H1 (cell line): ENCODE measurements around the gene TEX264. TPM values are rescaled to one million over a fixed set of nuclear protein-coding genes. Genes with fewer than 3 reads are reported as not detected.

Experiments used
- CTCF ChIA-PET: fragments of 300-600 bp; sonication (Branson Sonifier 250); formaldehyde crosslinking; loops from one replicate; lab custom pipeline; 2021; ENCODE audit not compliant: partially characterized antibody; lab: Charles Lee
- POLR2A ChIA-PET: fragments of 300-600 bp; sonication (Branson Sonifier 250); formaldehyde crosslinking; loops from one replicate; lab custom pipeline; 2021; ENCODE audit warnings: inconsistent platforms; ENCODE audit not compliant: partially characterized antibody; lab: Charles Lee
- DNase-seq, 2 experiments: peaks; one replicate each; pipeline versions ENCODE4 v3.0.0 to v3.0.0-alpha.2; 2010 to 2022; ENCODE audit warnings: low spot score in 2 of 2, low read depth in 1 of 2, mixed read lengths in 1 of 2
- FAIRE-seq: peaks from 2 replicates; lab custom pipeline; 2011; peaks lifted over from hg19 to GRCh38; lab: Jason Lieb, UNC
- H2AFZ ChIP-seq: 2 replicates; pipeline ENCODE4 v1.8.1; 2012; ENCODE audit warnings: low read length, inconsistent platforms
- H2AK5ac ChIP-seq: 2 replicates; pipeline ENCODE4 v1.6.1; 2013; ENCODE audit warnings: low read depth, low read length
- H2BK120ac ChIP-seq: replicated peaks from 2 replicates; pipeline ENCODE3; 2013; ENCODE audit warnings: low read depth, low read length, inconsistent platforms
- H2BK12ac ChIP-seq: 2 replicates; pipeline ENCODE4 v1.6.1; 2013; ENCODE audit warnings: low read depth, low read length
- H2BK15ac ChIP-seq: 2 replicates; pipeline ENCODE4 v1.6.1; 2013; ENCODE audit warnings: low read length
- H2BK20ac ChIP-seq: 2 replicates; pipeline ENCODE4 v1.6.1; 2013; ENCODE audit warnings: low read length
- H2BK5ac ChIP-seq: 2 replicates; pipeline ENCODE4 v1.6.1; 2013; ENCODE audit warnings: low read depth, low read length
- H3K14ac ChIP-seq: 2 replicates; pipeline ENCODE4 v1.6.1; 2013; ENCODE audit warnings: inconsistent platforms; ENCODE audit not compliant: insufficient read length
- H3K18ac ChIP-seq: 2 replicates; pipeline ENCODE4 v1.6.1; 2013; ENCODE audit warnings: low read length; ENCODE audit errors: extremely low read depth
- H3K23ac ChIP-seq: 2 replicates; pipeline ENCODE4 v1.6.1; 2013; ENCODE audit warnings: inconsistent platforms; ENCODE audit not compliant: insufficient read length
- H3K23me2 ChIP-seq: 2 replicates; pipeline ENCODE4 v1.6.1; 2013; ENCODE audit warnings: low read depth, low read length
- H3K27ac ChIP-seq: 2 replicates; pipeline ENCODE4 v1.6.1; 2011; ENCODE audit warnings: low read depth, low read length, inconsistent platforms
- H3K27me3 ChIP-seq, 4 experiments: replicated peaks in 1 of 4; 1 replicate in 1 of 4; 2 replicates in 3 of 4; pipeline versions ENCODE4 v1.6.1 to v1.8.1; 2011 to 2013; ENCODE audit warnings: low read length in 3 of 4, mild to moderate bottlenecking in 3 of 4, inconsistent platforms in 2 of 4, mixed read lengths in 2 of 4, moderate library complexity in 1 of 4; ENCODE audit not compliant: control insufficient read depth in 3 of 4, insufficient read depth in 3 of 4; ENCODE audit errors: extremely low read depth in 1 of 4
- H3K36me3 ChIP-seq, 4 experiments: 2 replicates each; pipeline versions ENCODE4 v1.6.1 to v1.8.1; 2011 to 2013; ENCODE audit warnings: mild to moderate bottlenecking in 4 of 4, low read length in 3 of 4, moderate library complexity in 2 of 4, control low read depth in 1 of 4, inconsistent platforms in 1 of 4; ENCODE audit not compliant: insufficient read depth in 4 of 4, control insufficient read depth in 2 of 4
- H3K4ac ChIP-seq: replicated peaks from 2 replicates; pipeline ENCODE3; 2013; ENCODE audit warnings: low read length, low read depth, mixed read lengths, inconsistent platforms; ENCODE audit not compliant: insufficient read length
- H3K4me1 ChIP-seq, 4 experiments: replicated peaks in 1 of 4; 1 replicate in 1 of 4; 2 replicates in 3 of 4; pipeline versions ENCODE4 v1.6.1 to v1.8.1; 2011 to 2013; ENCODE audit warnings: low read length in 3 of 4, inconsistent platforms in 2 of 4, mixed read lengths in 1 of 4; ENCODE audit not compliant: insufficient read depth in 4 of 4, control insufficient read depth in 3 of 4
- H3K4me2 ChIP-seq, 2 experiments: 2 replicates each; pipeline versions ENCODE4 v1.6.1 to v1.8.1; 2011 to 2013; ENCODE audit warnings: low read depth in 2 of 2, low read length in 2 of 2, control low read depth in 1 of 2, inconsistent platforms in 1 of 2, mild to moderate bottlenecking in 1 of 2; ENCODE audit not compliant: insufficient read depth in 1 of 2
- H3K4me3 ChIP-seq, 4 experiments: fragments of 200-600, 300-600 bp in 1 of 4; sonication (generic), shearing (Covaris generic), sonication (Bioruptor Twin) in 1 of 4; 2 replicates each; pipeline versions ENCODE4 v1.5.1 to v1.8.1; 2011 to 2016; ENCODE audit warnings: low read length in 4 of 4, low read depth in 3 of 4, control low read depth in 2 of 4, inconsistent platforms in 2 of 4, mild to moderate bottlenecking in 2 of 4, mixed read lengths in 1 of 4, moderate library complexity in 1 of 4; ENCODE audit not compliant: insufficient read depth in 2 of 4; ENCODE audit errors: extremely low read depth in 1 of 4
- H3K56ac ChIP-seq: replicated peaks from 2 replicates; pipeline ENCODE3; 2013; ENCODE audit warnings: low read depth, mild to moderate bottlenecking, mixed read lengths, low read length, inconsistent platforms; ENCODE audit not compliant: insufficient read length
- H3K79me1 ChIP-seq: 2 replicates; pipeline ENCODE4 v1.6.1; 2013; ENCODE audit warnings: low read depth, low read length, control low read depth
- H3K79me2 ChIP-seq, 2 experiments: 2 replicates each; pipeline versions ENCODE4 v1.6.1 to v1.8.1; 2012 to 2013; ENCODE audit warnings: low read length in 2 of 2, mild to moderate bottlenecking in 2 of 2, inconsistent platforms in 1 of 2; ENCODE audit not compliant: insufficient read depth in 2 of 2, control insufficient read depth in 1 of 2
- H3K9ac ChIP-seq, 4 experiments: replicated peaks in 1 of 4; 1 replicate in 1 of 4; 2 replicates in 3 of 4; pipeline versions ENCODE4 v1.6.1 to v1.8.1; 2011 to 2013; ENCODE audit warnings: low read depth in 3 of 4, low read length in 3 of 4, control low read depth in 2 of 4, mild to moderate bottlenecking in 2 of 4, moderate library complexity in 2 of 4, inconsistent platforms in 1 of 4; ENCODE audit errors: extremely low read depth in 1 of 4
- H3K9me3 ChIP-seq, 2 experiments: 2 replicates each; pipeline versions ENCODE4 v1.6.1 to v1.8.1; 2012 to 2013; ENCODE audit warnings: mild to moderate bottlenecking in 2 of 2, moderate library complexity in 2 of 2, control low read depth in 1 of 2, inconsistent platforms in 1 of 2, low read depth in 1 of 2, low read length in 1 of 2, mixed read lengths in 1 of 2; ENCODE audit not compliant: insufficient read depth in 2 of 2
- H4K20me1 ChIP-seq, 2 experiments: replicated peaks in 1 of 2; 2 replicates each; pipeline versions ENCODE3 to v1.8.1; 2011 to 2013; ENCODE audit warnings: inconsistent platforms in 2 of 2, low read length in 2 of 2, mild to moderate bottlenecking in 1 of 2; ENCODE audit not compliant: insufficient read depth in 2 of 2, control insufficient read depth in 1 of 2
- H4K5ac ChIP-seq: 2 replicates; pipeline ENCODE4 v1.6.1; 2013; ENCODE audit warnings: low read length, low read depth, mixed read lengths, inconsistent platforms; ENCODE audit not compliant: insufficient read length
- H4K8ac ChIP-seq: 2 replicates; pipeline ENCODE4 v1.8.0; 2013; ENCODE audit warnings: mild to moderate bottlenecking, moderate library complexity, low read length, inconsistent platforms; ENCODE audit not compliant: insufficient read depth; ENCODE audit errors: extremely low read depth
- H4K91ac ChIP-seq: replicated peaks from 2 replicates; pipeline ENCODE3; 2013; ENCODE audit warnings: low read length, mixed read lengths, inconsistent platforms; ENCODE audit not compliant: insufficient read length
- BCL11A ChIP-seq, 2 experiments: IDR thresholded peaks; one replicate each; pipeline ENCODE4 v1.6.1; 2011; ENCODE audit warnings: low read depth in 2 of 2, low read length in 2 of 2, mild to moderate bottlenecking in 2 of 2
- CHD1 ChIP-seq: IDR thresholded peaks from 2 replicates; pipeline ENCODE4 v1.6.1; 2012; ENCODE audit warnings: low read depth, low read length, improper control_type of control experiment
- CHD2 ChIP-seq: IDR thresholded peaks from 2 replicates; pipeline ENCODE4 v1.6.1; 2012; ENCODE audit warnings: low read length, improper control_type of control experiment
- CTBP2 ChIP-seq: IDR thresholded peaks from 2 replicates; pipeline ENCODE4 v1.7.0; 2011; ENCODE audit warnings: borderline replicate concordance, mild to moderate bottlenecking, moderate library complexity, mixed read lengths, low read length; ENCODE audit not compliant: insufficient read depth, insufficient read length
- NRF1 ChIP-seq: IDR thresholded peaks from 2 replicates; pipeline ENCODE4 v1.6.1; 2011; ENCODE audit warnings: mild to moderate bottlenecking, low read depth, low read length, improper control_type of control experiment
- POLR2AphosphoS5 ChIP-seq: IDR thresholded peaks from 2 replicates; pipeline ENCODE4 v1.6.1; 2011; ENCODE audit warnings: low read depth, low read length
- SIX5 ChIP-seq: IDR thresholded peaks from 2 replicates; pipeline ENCODE4 v1.6.1; 2011; ENCODE audit warnings: mild to moderate bottlenecking, low read depth, low read length
- SP1 ChIP-seq: IDR thresholded peaks from 2 replicates; pipeline ENCODE4 v1.6.1; 2011; ENCODE audit warnings: low read depth, low read length
- TCF12 ChIP-seq: IDR thresholded peaks from 2 replicates; pipeline ENCODE4 v1.6.1; 2011; ENCODE audit warnings: low read depth, mild to moderate bottlenecking, low read length
- WGBS, 2 experiments: shearing (Covaris generic) in 1 of 2; methylation state at CpG; one replicate each; pipeline versions ENCODE4 v1.1.6 to v1.1.7; 2013 to 2015; ENCODE audit warnings: low lambda C conversion rate in 2 of 2, mixed read lengths in 2 of 2, inconsistent platforms in 1 of 2, low coverage in 1 of 2, missing lambda C conversion rate in 1 of 2; ENCODE audit not compliant: insufficient replicate concordance in 2 of 2, insufficient coverage in 1 of 2, insufficient read length in 1 of 2; ENCODE audit errors: extremely low coverage in 1 of 2, missing lambda C conversion rate in 1 of 2; 5-methylcytosine and 5-hydroxymethylcytosine counted together
- polyA plus RNA-seq, 7 experiments: library from polyadenylated mRNA; depleted of rRNA in 3 of 7; stranded (reverse) in 5 of 7; unstranded in 2 of 7; fragments of >200 nt in 5 of 7; fragments of 200-250 nt in 2 of 7; gene quantifications; 1 replicate in 5 of 7; 2 replicates in 1 of 7; 4 replicates in 1 of 7; pipeline versions ENCODE4 v1.2.1 to v1.2.3, GENCODE V29; 2011 to 2013; ENCODE audit warnings: missing spikeins in 2 of 7, mixed read lengths in 2 of 7
- total RNA-seq: library from RNA; stranded (reverse); fragmentation: NEBNext Ultra II Directional; extraction: Animal tissue kit (Norgen Biotek cat#: 25700); gene quantifications from 2 replicates; pipeline ENCODE4 v1.2.1, GENCODE V29; 2021

TEX264 gene
- total and polyA plus RNA-seq, 2 of the 8 experiments (the other 6 are each of a cell fraction or from before 2014, with no cell fraction given) = 11.2 to 35.6 TPM

DNA sequence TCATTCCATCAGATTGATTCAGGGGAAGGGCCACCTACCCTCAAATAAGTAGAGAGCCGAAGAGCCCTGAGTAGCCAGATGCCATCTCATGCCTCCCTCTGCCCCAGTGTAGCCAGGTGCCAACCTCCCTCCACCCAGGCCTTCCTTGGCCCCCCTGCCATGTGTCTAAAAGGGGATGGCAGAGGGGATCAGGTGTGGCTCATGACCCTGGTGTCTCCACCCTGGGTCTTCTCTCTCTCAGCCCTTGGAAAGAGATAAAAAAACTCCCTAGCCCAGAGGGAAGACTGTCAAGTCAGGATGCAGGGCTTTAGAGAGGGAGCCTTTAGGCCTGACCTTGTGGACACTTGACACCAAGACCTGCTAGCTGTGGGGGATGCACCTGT is 41.0 kb downstream of the TEX264 start:
- Histone ChIP-seq H3K4me1 (peaks cover 0 to 8% (median 3%) of the 10 kb centered on the region in 4 experiments; a peak in 3 of 7 replicates), H3K4me2 (no peak overlapping the region), H3K36me3 (no peaks in the 10 kb centered on the region), H3K79me2 (no peaks in the 10 kb centered on the region), H4K8ac (no peak overlapping the region), H3K23me2 (peaks cover 10% of the 10 kb centered on the region; the same call in 1 of the 2 replicates), H3K27me3 (peaks cover 13 to 24% (median 23%) of the 10 kb centered on the region in 4 experiments; a peak in 6 of 7 replicates), H3K56ac (no peak overlapping the region), H2BK5ac (no peak overlapping the region), H3K9me3 (no peaks in the 10 kb centered on the region), H3K4me3 (no peak overlapping the region), H3K4ac (no peak overlapping the region), H2AFZ (no peak overlapping the region), H4K91ac (no peak overlapping the region), H3K9ac (no peak overlapping the region), H4K20me1 (peaks cover 2 to 11% of the 10 kb centered on the region in 2 experiments), H3K18ac (no peak overlapping the region), H2BK15ac (no peak overlapping the region), H2BK12ac (no peak overlapping the region), H3K14ac (no peak overlapping the region), H3K23ac (no peak overlapping the region), H3K79me1 (no peaks in the 10 kb centered on the region), H2BK20ac (no peak overlapping the region), H2BK120ac (no peak overlapping the region), H2AK5ac (no peak overlapping the region), H4K5ac (no peak overlapping the region), H3K27ac (no peak overlapping the region)
- TF ChIP-seq NRF1 (no peak), TCF12 (no peak), BCL11A (IDR thresholded peaks at IDR 0.05; ENCODE audit: low read depth in 2 of 2, low read length in 2 of 2) (no peak), CTBP2 (no peak), SP1 (no peak), CHD2 (no peak), SIX5 (no peak), POLR2AphosphoS5 (no peak), CHD1 (no peak)
- FAIRE-seq (no peak), DNase-seq (peak in 1 of 2 experiments; percentile 27)
- 100% methylated on average over 1 of the region's 1 CpG; no CpG with 5 or more reads in 1 of the 2 experiments for WGBS, 2 experiments
- POLR2A ChIA-PET = no interaction called here
- CTCF ChIA-PET = interaction anchor here (1.6 to 2.1 kb wide), 2 partner anchors 31 to 86 kb away, joined by 3 to 9 read pairs; no protein-coding TSS in a partner anchor
